Measurements from ENCODE around the gene KNL1.
"Not testable (repeated sequence)": the region's sequence is repeated elsewhere in the genome, so short reads cannot be mapped to it uniquely, and the experiment has no call there.

Gene KNL1

GRCh38 chr15:40582726-40583246 is 11.3 kb upstream of the KNL1 start:
- DNase-seq = peak; percentile 34

GRCh38 chr15:40584191-40584590 is 9.9 kb upstream of the KNL1 start:
- DNase-seq = no peak

- DNase-seq = no peak
Observed at GRCh38 chr15:40590667-40591050, 3.4 kb upstream of the KNL1 start.

- DNase-seq = no peak
Observed at GRCh38 chr15:40591389-40591788, 2.7 kb upstream of the KNL1 start.

GRCh38 chr15:40593165-40593564 is 884 bp upstream of the KNL1 start:
- DNase-seq = no peak

GRCh38 chr15:40594429-40594836 is 384 bp downstream of the KNL1 start:
- peak; percentile 39 for DNase-seq

GRCh38 chr15:40595219-40595618 is 1.2 kb downstream of the KNL1 start:
- no peak for DNase-seq

GRCh38 chr15:40595773-40596172 is 1.7 kb downstream of the KNL1 start:
- no peak for DNase-seq

GRCh38 chr15:40597024-40597423 is 3.0 kb downstream of the KNL1 start:
- no peak for DNase-seq

GRCh38 chr15:40598126-40598525 is 4.1 kb downstream of the KNL1 start:
- DNase-seq = no peak

- no peak for DNase-seq
Observed at GRCh38 chr15:40598672-40599071, 4.6 kb downstream of the KNL1 start.

GRCh38 chr15:40600956-40601355 is 6.9 kb downstream of the KNL1 start:
- DNase-seq = no peak

GRCh38 chr15:40603935-40604334 is 9.9 kb downstream of the KNL1 start:
- no peak for DNase-seq

- no peak for DNase-seq
Observed at GRCh38 chr15:40613080-40613479, 19.0 kb downstream of the KNL1 start.

GRCh38 chr15:40618023-40618422 is 24.0 kb downstream of the KNL1 start:
- DNase-seq = no peak

GRCh38 chr15:40618906-40619305 is 24.9 kb downstream of the KNL1 start:
- DNase-seq = no peak

GRCh38 chr15:40623361-40623760 is 29.3 kb downstream of the KNL1 start:
- DNase-seq = no peak

- no peak for DNase-seq
Observed at GRCh38 chr15:40630313-40630712, 36.3 kb downstream of the KNL1 start.

- no peak for DNase-seq
Observed at GRCh38 chr15:40633178-40633577, 39.1 kb downstream of the KNL1 start.

GRCh38 chr15:40637221-40637745 is 43.2 kb downstream of the KNL1 start:
- no peak for DNase-seq

- DNase-seq = no peak
Observed at GRCh38 chr15:40639677-40640076, 45.6 kb downstream of the KNL1 start.

- no peak for DNase-seq
Observed at GRCh38 chr15:40647523-40647922, 53.5 kb downstream of the KNL1 start.

- no peak for DNase-seq
Observed at GRCh38 chr15:40650479-40650878, 56.4 kb downstream of the KNL1 start.

GRCh38 chr15:40660686-40661085 is 66.6 kb downstream of the KNL1 start:
- no peak for DNase-seq

GRCh38 chr15:40664909-40665308 is 70.9 kb downstream of the KNL1 start:
- DNase-seq = no peak

GRCh38 chr15:40676290-40676689 is 82.2 kb downstream of the KNL1 start:
- DNase-seq = not testable (repeated sequence)

Measured in NCI-H524 treated with DMSO at 0.1 percent for 48 hours (cell line).